ENCODE results near the gene TGFBI. TPM values are rescaled to one million over a fixed set of nuclear protein-coding genes. Genes with fewer than 3 reads are reported as not detected.

Gene TGFBI
- total RNA-seq, 2 donors from 2014 or later: 158 to 173 TPM

DNA sequence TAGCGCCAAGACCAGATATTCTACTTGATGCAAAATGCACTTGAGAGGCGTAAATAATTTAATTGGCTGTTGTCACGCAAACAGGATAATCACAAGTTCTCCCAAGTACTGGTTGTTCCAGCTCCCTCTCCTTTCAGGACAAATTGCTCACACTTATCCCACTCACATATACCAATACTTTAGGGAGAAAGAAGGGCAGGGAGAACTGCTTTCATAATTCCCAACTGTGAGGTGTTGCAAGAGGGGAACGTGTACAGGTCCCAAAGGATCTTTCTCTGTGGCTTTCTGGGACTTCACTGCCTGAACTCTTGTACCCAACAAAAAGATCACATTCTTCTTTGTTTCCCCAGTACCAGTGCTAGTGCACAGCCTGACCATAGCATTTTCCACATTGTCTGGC lies 21.5 kb upstream of the TGFBI start:
- ATAC-seq (ENCODE audit: insufficient number of reproducible peaks, low FRiP score, low read depth) (no peak), DNase-seq (ENCODE audit: low spot score) (no peak)
- H3K36me3 ChIP-seq: no peaks in the 10 kb centered on the region
- no peaks in the 10 kb centered on the region for H3K27me3 ChIP-seq (replicated peaks; ENCODE audit: insufficient read depth)
- H3K27ac ChIP-seq: no peak overlapping the region
- peaks cover 0 to 3% of the 10 kb centered on the region in 2 donors for H3K4me1 ChIP-seq (ENCODE audit: control insufficient read depth in 1 of 2, low read depth in 2 of 2)
- no peak overlapping the region for H3K4me3 ChIP-seq
- TF ChIP-seq, protein P1, sequence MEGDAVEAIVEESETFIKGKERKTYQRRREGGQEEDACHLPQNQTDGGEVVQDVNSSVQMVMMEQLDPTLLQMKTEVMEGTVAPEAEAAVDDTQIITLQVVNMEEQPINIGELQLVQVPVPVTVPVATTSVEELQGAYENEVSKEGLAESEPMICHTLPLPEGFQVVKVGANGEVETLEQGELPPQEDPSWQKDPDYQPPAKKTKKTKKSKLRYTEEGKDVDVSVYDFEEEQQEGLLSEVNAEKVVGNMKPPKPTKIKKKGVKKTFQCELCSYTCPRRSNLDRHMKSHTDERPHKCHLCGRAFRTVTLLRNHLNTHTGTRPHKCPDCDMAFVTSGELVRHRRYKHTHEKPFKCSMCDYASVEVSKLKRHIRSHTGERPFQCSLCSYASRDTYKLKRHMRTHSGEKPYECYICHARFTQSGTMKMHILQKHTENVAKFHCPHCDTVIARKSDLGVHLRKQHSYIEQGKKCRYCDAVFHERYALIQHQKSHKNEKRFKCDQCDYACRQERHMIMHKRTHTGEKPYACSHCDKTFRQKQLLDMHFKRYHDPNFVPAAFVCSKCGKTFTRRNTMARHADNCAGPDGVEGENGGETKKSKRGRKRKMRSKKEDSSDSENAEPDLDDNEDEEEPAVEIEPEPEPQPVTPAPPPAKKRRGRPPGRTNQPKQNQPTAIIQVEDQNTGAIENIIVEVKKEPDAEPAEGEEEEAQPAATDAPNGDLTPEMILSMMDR (IDR thresholded peaks at IDR 0.05): no peak
- no peaks in the 10 kb centered on the region for H3K9me3 ChIP-seq

GRCh38 chr5:136011414-136012001 lies 17.3 kb upstream of the TGFBI start:
- ATAC-seq (ENCODE audit: insufficient number of reproducible peaks, low FRiP score, low read depth): no peak
- TF ChIP-seq, protein P1 (IDR thresholded peaks at IDR 0.05): no peak
- H3K27ac ChIP-seq: no peak overlapping the region
- H3K27me3 ChIP-seq (replicated peaks; ENCODE audit: insufficient read depth): no peaks in the 10 kb centered on the region
- peaks cover 14 to 35% of the 10 kb centered on the region in 2 donors for H3K4me1 ChIP-seq (ENCODE audit: control insufficient read depth in 1 of 2, low read depth in 2 of 2)
- no peaks in the 10 kb centered on the region for H3K9me3 ChIP-seq
- H3K36me3 ChIP-seq: no peaks in the 10 kb centered on the region
- no peak for DNase-seq (ENCODE audit: low spot score)
- no peak overlapping the region for H3K4me3 ChIP-seq

DNA sequence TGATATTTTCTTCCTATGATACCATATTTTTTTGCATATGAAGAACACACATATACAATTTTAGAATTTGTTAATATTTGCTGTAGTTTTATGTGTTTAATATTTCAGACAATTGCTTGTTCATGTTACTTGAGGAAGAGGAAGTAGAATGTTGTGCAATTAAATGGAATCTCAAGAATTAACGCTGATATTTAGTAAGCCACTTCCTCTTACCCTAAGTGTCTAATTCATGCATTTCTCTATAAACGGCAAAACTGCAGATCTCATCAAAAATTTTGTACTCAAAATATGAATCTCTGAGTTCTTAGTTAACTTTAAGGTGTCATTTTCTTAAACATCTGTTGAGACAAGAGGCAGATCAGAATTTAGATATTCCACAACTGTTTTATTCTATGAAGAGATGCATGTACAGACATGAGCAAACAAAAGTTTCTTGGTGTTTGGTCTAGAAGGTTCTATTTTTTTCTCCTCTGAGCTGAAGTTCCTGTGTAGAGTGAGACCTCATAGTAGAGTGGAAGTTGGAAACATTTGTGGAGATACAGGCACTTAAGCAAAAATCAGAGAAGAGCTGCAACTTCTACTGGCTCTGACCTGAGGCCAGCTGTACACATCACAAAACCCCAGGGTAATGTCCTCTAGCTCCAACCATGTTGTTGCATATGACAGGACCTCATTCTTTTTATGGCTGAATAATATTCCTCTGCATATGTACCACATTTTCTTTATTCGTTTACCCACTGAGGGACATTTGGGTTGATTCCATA lies 16.6 kb upstream of the TGFBI start:
- TF ChIP-seq, protein P1 (IDR thresholded peaks at IDR 0.05): no peak
- H3K27me3 ChIP-seq (replicated peaks; ENCODE audit: insufficient read depth): no peaks in the 10 kb centered on the region
- H3K4me1 ChIP-seq (ENCODE audit: control insufficient read depth in 1 of 2, low read depth in 2 of 2): peaks cover 17 to 39% of the 10 kb centered on the region in 2 donors
- ATAC-seq (ENCODE audit: insufficient number of reproducible peaks, low FRiP score, low read depth) (no peak), DNase-seq (ENCODE audit: low spot score) (no peak)
- no peaks in the 10 kb centered on the region for H3K9me3 ChIP-seq
- no peak overlapping the region for H3K27ac ChIP-seq
- no peaks in the 10 kb centered on the region for H3K36me3 ChIP-seq
- H3K4me3 ChIP-seq: no peak overlapping the region

DNA sequence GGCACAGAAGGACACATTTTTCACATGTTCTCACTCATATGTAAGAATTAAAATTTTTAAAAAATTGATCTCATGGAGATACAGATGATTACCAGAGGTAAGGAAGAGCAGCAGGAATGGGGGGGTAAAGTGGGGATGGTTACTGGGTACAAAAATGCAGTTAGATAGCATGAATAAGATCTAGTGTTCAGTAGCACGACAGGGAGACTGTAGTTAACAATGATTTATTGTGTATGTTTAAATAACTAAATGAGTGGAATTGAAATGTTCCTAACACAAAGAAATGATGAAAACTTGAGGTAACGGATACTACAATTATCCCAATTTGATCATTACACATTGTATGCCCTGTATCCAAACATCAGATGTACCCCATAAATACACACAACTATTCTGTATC lies 15.2 kb upstream of the TGFBI start:
- peak overlapping the region in 1 of 2 donors; percentile 37 for H3K27ac ChIP-seq
- H3K27me3 ChIP-seq (replicated peaks; ENCODE audit: insufficient read depth): no peaks in the 10 kb centered on the region
- no peak overlapping the region for H3K4me3 ChIP-seq
- TF ChIP-seq, protein P1 (IDR thresholded peaks at IDR 0.05): no peak
- ATAC-seq (ENCODE audit: insufficient number of reproducible peaks, low FRiP score, low read depth): no peak
- no peaks in the 10 kb centered on the region for H3K9me3 ChIP-seq
- no peaks in the 10 kb centered on the region for H3K36me3 ChIP-seq
- DNase-seq (ENCODE audit: low spot score): no peak
- H3K4me1 ChIP-seq (ENCODE audit: control insufficient read depth in 1 of 2, low read depth in 2 of 2): peaks cover 22 to 53% of the 10 kb centered on the region in 2 donors

GRCh38 chr5:136014049-136015002 lies 14.5 kb upstream of the TGFBI start:
- Histone ChIP-seq H3K4me1 (ENCODE audit: control insufficient read depth in 1 of 2, low read depth in 2 of 2) (peaks cover 24 to 60% of the 10 kb centered on the region in 2 donors), H3K27me3 (replicated peaks; ENCODE audit: insufficient read depth) (no peaks in the 10 kb centered on the region), H3K9me3 (no peaks in the 10 kb centered on the region), H3K36me3 (no peaks in the 10 kb centered on the region), H3K4me3 (no peak overlapping the region), H3K27ac (peak overlapping the region in 1 of 2 donors; percentile 37)
- ATAC-seq (ENCODE audit: insufficient number of reproducible peaks, low FRiP score, low read depth) (no peak), DNase-seq (ENCODE audit: low spot score) (no peak)
- TF ChIP-seq, protein P1 (IDR thresholded peaks at IDR 0.05): no peak

Data from thoracic aorta (tissue), 2 donors.